ENCODE results near the gene CHST14. TPM values are rescaled to one million over a fixed set of nuclear protein-coding genes. Genes with fewer than 3 reads are reported as not detected.
A peak's percentile ranks its signal among the peaks of the same experiment; 100 is the strongest.

Gene CHST14
- total RNA-seq, 1 donor = 13.4 TPM

- Histone ChIP-seq H3K4me1 (ENCODE audit: insufficient read depth, low read length) (peaks cover 16% of the 10 kb centered on the region), H3K4me2 (ENCODE audit: insufficient read depth, low read length) (peak overlapping the region; percentile 37), H3K27ac (ENCODE audit: low read depth, low read length) (no peak overlapping the region), H3K79me2 (ENCODE audit: insufficient read depth, low read length) (peaks cover 71% of the 10 kb centered on the region), H3K9me3 (ENCODE audit: low read depth, low read length) (no peaks in the 10 kb centered on the region), H2AFZ (ENCODE audit: low read length) (no peak overlapping the region), H3K4me3 (ENCODE audit: insufficient read depth, low read length) (no peak overlapping the region), H4K20me1 (ENCODE audit: insufficient read depth, low read length) (peaks cover 76% of the 10 kb centered on the region), H3K27me3 (ENCODE audit: insufficient read depth, low read length) (no peaks in the 10 kb centered on the region), H3K36me3 (ENCODE audit: insufficient read depth, low read length) (no peaks in the 10 kb centered on the region)
- no peak for TF ChIP-seq CTCF (IDR thresholded peaks at IDR 0.05; ENCODE audit: extremely low read depth, low read depth, low read length)
- peak; percentile 93 for DNase-seq (ENCODE audit: insufficient read length, low spot score, missing footprints)
Measured at GRCh38 chr15:40454904-40455391, 15.8 kb upstream of the CHST14 start.

- H2AFZ ChIP-seq (ENCODE audit: low read length) = no peak overlapping the region
- no peak for TF ChIP-seq CTCF (IDR thresholded peaks at IDR 0.05; ENCODE audit: extremely low read depth, low read depth, low read length)
- DNase-seq (ENCODE audit: insufficient read length, low spot score, missing footprints) = peak; percentile 86
- no peaks in the 10 kb centered on the region for H3K9me3 ChIP-seq (ENCODE audit: low read depth, low read length)
- H3K36me3 ChIP-seq (ENCODE audit: insufficient read depth, low read length) = no peaks in the 10 kb centered on the region
- H3K4me1 ChIP-seq (ENCODE audit: insufficient read depth, low read length) = peaks cover 16% of the 10 kb centered on the region
- H3K79me2 ChIP-seq (ENCODE audit: insufficient read depth, low read length) = peaks cover 63% of the 10 kb centered on the region
- no peak overlapping the region for H3K4me3 ChIP-seq (ENCODE audit: insufficient read depth, low read length)
- H3K27ac ChIP-seq (ENCODE audit: low read depth, low read length) = no peak overlapping the region
- H3K4me2 ChIP-seq (ENCODE audit: insufficient read depth, low read length) = no peak overlapping the region
- no peaks in the 10 kb centered on the region for H3K27me3 ChIP-seq (ENCODE audit: insufficient read depth, low read length)
- H4K20me1 ChIP-seq (ENCODE audit: insufficient read depth, low read length) = peaks cover 76% of the 10 kb centered on the region
Measured at GRCh38 chr15:40456299-40456712, 14.5 kb upstream of the CHST14 start.

GRCh38 chr15:40456738-40457137 lies 14.0 kb upstream of the CHST14 start:
- Histone ChIP-seq H3K27me3 (ENCODE audit: insufficient read depth, low read length) (no peaks in the 10 kb centered on the region), H3K4me3 (ENCODE audit: insufficient read depth, low read length) (no peak overlapping the region), H4K20me1 (ENCODE audit: insufficient read depth, low read length) (peaks cover 71% of the 10 kb centered on the region), H2AFZ (ENCODE audit: low read length) (no peak overlapping the region), H3K36me3 (ENCODE audit: insufficient read depth, low read length) (no peaks in the 10 kb centered on the region), H3K9me3 (ENCODE audit: low read depth, low read length) (no peaks in the 10 kb centered on the region), H3K79me2 (ENCODE audit: insufficient read depth, low read length) (peaks cover 59% of the 10 kb centered on the region), H3K27ac (ENCODE audit: low read depth, low read length) (no peak overlapping the region), H3K4me2 (ENCODE audit: insufficient read depth, low read length) (no peak overlapping the region), H3K4me1 (ENCODE audit: insufficient read depth, low read length) (peaks cover 16% of the 10 kb centered on the region)
- TF ChIP-seq CTCF (IDR thresholded peaks at IDR 0.05; ENCODE audit: extremely low read depth, low read depth, low read length) = no peak
- DNase-seq (ENCODE audit: insufficient read length, low spot score, missing footprints) = peak; percentile 60

- Histone ChIP-seq H4K20me1 (ENCODE audit: insufficient read depth, low read length) (peaks cover 60% of the 10 kb centered on the region), H3K4me3 (ENCODE audit: insufficient read depth, low read length) (no peak overlapping the region), H3K79me2 (ENCODE audit: insufficient read depth, low read length) (peaks cover 49% of the 10 kb centered on the region)
Measured at GRCh38 chr15:40458495-40459371, 12.1 kb upstream of the CHST14 start.

More at GRCh38 chr15:40458495-40459371, 12.1 kb upstream of the CHST14 start:
- DNase-seq (ENCODE audit: insufficient read length, low spot score, missing footprints) = peak; percentile 73
- Histone ChIP-seq H3K9me3 (ENCODE audit: low read depth, low read length) (no peaks in the 10 kb centered on the region), H3K4me2 (ENCODE audit: insufficient read depth, low read length) (no peak overlapping the region), H3K27ac (ENCODE audit: low read depth, low read length) (no peak overlapping the region), H3K4me1 (ENCODE audit: insufficient read depth, low read length) (peaks cover 16% of the 10 kb centered on the region), H3K27me3 (ENCODE audit: insufficient read depth, low read length) (no peaks in the 10 kb centered on the region), H3K36me3 (ENCODE audit: insufficient read depth, low read length) (peaks cover 14% of the 10 kb centered on the region), H2AFZ (ENCODE audit: low read length) (no peak overlapping the region)
- no peak for TF ChIP-seq CTCF (IDR thresholded peaks at IDR 0.05; ENCODE audit: extremely low read depth, low read depth, low read length)
